Caco-2 (cell line): ENCODE measurements around the gene IGSF22. TPM values are rescaled to one million over a fixed set of nuclear protein-coding genes. Genes with fewer than 3 reads are reported as not detected.

Source experiments
- BruUV-seq: library from RNA; stranded (reverse); fragments of 400-500 nt; replicated peaks from 2 replicates; lab custom pipeline; 2021; lab: Mats Ljungman, UMichigan
- CTCF ChIA-PET: fragments of 300-600 bp; sonication (Branson Sonifier 250); formaldehyde crosslinking; loops from one replicate; lab custom pipeline; 2022; ENCODE audit warnings: antibody characterized with exemption; lab: Charles Lee
- POLR2A ChIA-PET: fragments of 300-600 bp; sonication (Branson Sonifier 250); formaldehyde crosslinking; loops from one replicate; lab custom pipeline; 2022; ENCODE audit warnings: antibody characterized with exemption; lab: Charles Lee
- DNase-seq, 2 experiments: peaks; one replicate each; pipeline versions ENCODE4 v3.0.0 to v3.0.0-alpha.2; 2020 to 2022
- H3K27me3 ChIP-seq: replicated peaks from 2 replicates; pipeline ENCODE4 v1.6.0; 2011; ENCODE audit warnings: low read length; ENCODE audit not compliant: control insufficient read depth, insufficient read depth
- H3K36me3 ChIP-seq: 2 replicates; pipeline ENCODE4 v1.5.1; 2011; ENCODE audit warnings: low read length; ENCODE audit not compliant: control insufficient read depth, insufficient read depth
- H3K4me1 ChIP-seq: fragments of 250-450 bp; sonication (Bioruptor Pico); 2 replicates; pipeline ENCODE4 v1.5.1; 2020; ENCODE audit warnings: mild to moderate bottlenecking
- H3K4me3 ChIP-seq: 2 replicates; pipeline ENCODE4 v1.5.1; 2011; ENCODE audit warnings: low read depth, mild to moderate bottlenecking, control low read depth, low read length
- H3K9me3 ChIP-seq: fragments of 250-450 bp; sonication (Bioruptor Pico); 2 replicates; pipeline ENCODE4 v1.5.1; 2020; ENCODE audit warnings: mild to moderate bottlenecking, moderate library complexity
- H3K27ac Mint-ChIP-seq: one replicate; pipeline ENCODE4 v1.8.0; 2022; ENCODE audit warnings: mixed read lengths; ENCODE audit not compliant: unreplicated experiment
- H3K27me3 Mint-ChIP-seq: one replicate; pipeline ENCODE4 v1.8.0; 2022; ENCODE audit warnings: mixed read lengths; ENCODE audit not compliant: insufficient read depth, unreplicated experiment
- H3K36me3 Mint-ChIP-seq: one replicate; pipeline ENCODE4 v1.8.0; 2022; ENCODE audit warnings: mild to moderate bottlenecking, mixed read lengths; ENCODE audit not compliant: insufficient read depth, unreplicated experiment
- H3K4me1 Mint-ChIP-seq: one replicate; pipeline ENCODE4 v1.8.0; 2022; ENCODE audit warnings: low read depth, mixed read lengths; ENCODE audit not compliant: unreplicated experiment
- H3K4me3 Mint-ChIP-seq: one replicate; pipeline ENCODE4 v1.8.0; 2022; ENCODE audit warnings: mild to moderate bottlenecking, moderate library complexity, mixed read lengths; ENCODE audit not compliant: unreplicated experiment
- H3K9me3 Mint-ChIP-seq: one replicate; pipeline ENCODE4 v1.8.0; 2022; ENCODE audit warnings: mixed read lengths; ENCODE audit not compliant: unreplicated experiment
- CTCF ChIP-seq, 2 experiments: fragments of 200-600 bp in 1 of 2; IDR thresholded peaks; 1 replicate in 1 of 2; 2 replicates in 1 of 2; pipeline versions ENCODE4 v1.5.1 to v1.8.0; 2011 to 2022; ENCODE audit warnings: antibody characterized with exemption in 1 of 2, control low read depth in 1 of 2, inconsistent platforms in 1 of 2, low read depth in 1 of 2, low read length in 1 of 2, mild to moderate bottlenecking in 1 of 2, moderate library complexity in 1 of 2; ENCODE audit not compliant: insufficient read depth in 1 of 2, severe bottlenecking in 1 of 2, unreplicated experiment in 1 of 2
- intact Hi-C: fragments of 100-400 bp; cut with micrococcal nuclease; formaldehyde crosslinking; loops from one replicate; pipeline ENCODE4 v1.10.0; 2022; ENCODE audit not compliant: unreplicated experiment
- total RNA-seq: library from RNA; stranded (reverse); gene quantifications from 2 replicates; pipeline ENCODE4 v1.2.3, GENCODE V29; 2022

IGSF22 gene
- total RNA-seq, 1 experiment from 2014 or later = not detected

DNA sequence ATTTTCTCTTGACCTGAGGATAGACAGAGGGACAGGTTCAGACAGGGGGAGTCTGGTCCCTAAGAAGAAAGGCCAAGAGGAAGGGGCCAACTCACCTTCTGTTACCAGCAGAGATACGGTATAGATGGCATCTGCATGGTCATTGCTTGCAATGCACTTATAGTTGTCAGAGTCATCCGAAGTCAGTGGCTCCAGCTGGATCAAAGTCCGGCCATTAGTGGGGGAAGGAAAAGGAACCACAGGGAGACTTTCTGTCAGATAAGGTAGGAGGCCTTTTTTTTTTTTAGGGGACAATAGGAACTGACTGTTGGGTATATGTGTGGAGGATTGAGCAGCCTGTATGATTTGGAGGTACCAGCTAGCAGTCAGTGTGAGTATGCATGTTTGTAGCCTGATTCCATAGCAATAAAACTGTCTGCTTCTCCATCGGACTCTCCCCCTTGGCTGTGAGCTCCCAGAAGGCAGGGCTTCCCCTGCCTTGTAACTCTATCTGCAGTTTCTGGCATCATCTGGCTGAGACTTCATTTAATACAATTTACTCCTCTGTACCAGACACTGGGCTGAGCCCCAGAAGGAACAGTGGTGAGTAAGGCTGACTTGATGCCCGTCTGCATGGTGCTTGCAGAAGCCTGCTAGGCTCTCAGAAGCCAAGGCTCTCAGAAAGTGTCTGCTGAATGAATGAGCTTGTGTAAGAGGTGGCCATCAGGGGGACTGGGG is 5.7 kb downstream of the IGSF22 start:
- BruUV-seq = no TSS peak
- Mint-ChIP-seq H3K4me3 (peak overlapping the region; percentile 79), H3K4me1 (peaks cover 9% of the 10 kb centered on the region), H3K9me3 (no peaks in the 10 kb centered on the region), H3K27me3 (peaks cover 6% of the 10 kb centered on the region), H3K36me3 (no peaks in the 10 kb centered on the region), H3K27ac (no peak overlapping the region)
- Histone ChIP-seq H3K9me3 (no peaks in the 10 kb centered on the region), H3K4me3 (no peak overlapping the region), H3K36me3 (no peaks in the 10 kb centered on the region), H3K27me3 (no peaks in the 10 kb centered on the region), H3K4me1 (peaks cover 6% of the 10 kb centered on the region; the same call in 1 of the 2 replicates)
- DNase-seq = no peak
- intact Hi-C loops = no loop called here
- no peak for TF ChIP-seq CTCF (IDR thresholded peaks at IDR 0.05; ENCODE audit: insufficient read depth in 1 of 2, low read depth in 1 of 2, low read length in 1 of 2, severe bottlenecking in 1 of 2, unreplicated experiment in 1 of 2)
- ChIA-PET POLR2A (no interaction called here), CTCF (interaction anchor here (0.7 kb wide), 1 partner anchor 11 kb away, joined by 3 read pairs; no protein-coding TSS in a partner anchor)

DNA sequence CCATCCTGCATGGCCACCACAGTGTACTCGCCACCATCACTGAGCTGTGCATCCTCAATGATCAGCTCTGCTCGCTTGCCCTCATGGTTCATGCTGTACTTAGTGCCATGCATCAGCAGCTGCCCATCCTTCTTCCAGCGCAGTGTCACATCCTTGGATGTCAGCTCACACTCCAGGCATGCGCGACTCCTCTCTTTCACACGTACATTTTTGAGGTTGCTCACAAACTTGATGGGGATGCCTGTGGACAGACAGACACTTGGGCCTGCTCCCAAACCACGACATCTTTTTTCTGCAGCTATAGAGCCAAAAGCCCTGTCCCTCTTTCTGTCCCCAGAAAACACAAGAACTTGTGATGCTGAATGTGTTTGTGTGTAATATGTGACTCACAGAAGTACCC is 10.5 kb downstream of the IGSF22 start:
- Mint-ChIP-seq H3K27me3 (peaks cover 10% of the 10 kb centered on the region), H3K4me3 (no peak overlapping the region), H3K27ac (no peak overlapping the region), H3K4me1 (peaks cover 7% of the 10 kb centered on the region), H3K36me3 (no peaks in the 10 kb centered on the region), H3K9me3 (no peaks in the 10 kb centered on the region)
- DNase-seq = no peak
- ChIA-PET POLR2A (no interaction called here), CTCF (interaction anchor here (1.3 kb wide), 1 partner anchor 12 kb away, joined by 4 read pairs; no protein-coding TSS in a partner anchor)
- Histone ChIP-seq H3K4me3 (no peak overlapping the region), H3K36me3 (no peaks in the 10 kb centered on the region), H3K4me1 (peaks cover 2% of the 10 kb centered on the region; the same call in 1 of the 2 replicates), H3K27me3 (no peaks in the 10 kb centered on the region), H3K9me3 (no peaks in the 10 kb centered on the region)
- no TSS peak for BruUV-seq
- intact Hi-C loops = no loop called here
- no peak for TF ChIP-seq CTCF (IDR thresholded peaks at IDR 0.05; ENCODE audit: insufficient read depth in 1 of 2, low read depth in 1 of 2, low read length in 1 of 2, severe bottlenecking in 1 of 2, unreplicated experiment in 1 of 2)

DNA sequence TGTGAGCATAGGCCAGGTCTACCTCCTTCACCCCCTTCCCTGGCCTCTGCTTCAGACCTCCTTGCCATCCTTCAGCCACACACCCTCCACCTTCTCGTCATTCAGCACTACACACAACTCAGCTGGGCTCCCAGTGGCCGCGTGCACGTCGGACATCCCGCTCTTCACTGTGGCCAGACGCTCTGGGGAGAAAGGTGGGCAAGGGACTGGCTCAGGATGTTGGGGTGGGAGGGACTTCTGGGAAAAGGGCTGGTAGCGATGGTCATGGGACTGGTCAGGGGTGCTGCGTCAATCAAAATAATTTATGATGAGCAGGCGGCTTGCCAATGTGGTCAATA is 11.6 kb downstream of the IGSF22 start:
- Mint-ChIP-seq H3K36me3 (no peaks in the 10 kb centered on the region), H3K4me1 (no peaks in the 10 kb centered on the region), H3K4me3 (no peak overlapping the region), H3K9me3 (no peaks in the 10 kb centered on the region), H3K27me3 (peaks cover 18% of the 10 kb centered on the region), H3K27ac (no peak overlapping the region)
- CTCF ChIA-PET = no interaction called here
- Histone ChIP-seq H3K27me3 (no peaks in the 10 kb centered on the region), H3K36me3 (no peaks in the 10 kb centered on the region), H3K4me3 (no peak overlapping the region), H3K9me3 (no peaks in the 10 kb centered on the region), H3K4me1 (no peaks in the 10 kb centered on the region)
- DNase-seq = no peak
- POLR2A ChIA-PET = no interaction called here
- intact Hi-C loops = no loop called here
- no peak for TF ChIP-seq CTCF (IDR thresholded peaks at IDR 0.05; ENCODE audit: insufficient read depth in 1 of 2, low read depth in 1 of 2, low read length in 1 of 2, severe bottlenecking in 1 of 2, unreplicated experiment in 1 of 2)
- BruUV-seq = no TSS peak
